A673 (cell line): Measurements from ENCODE around the gene OR1G1. TPM values are rescaled to one million over a fixed set of nuclear protein-coding genes. Genes with fewer than 3 reads are reported as not detected.

Source experiments
- BruUV-seq: library from RNA; stranded (reverse); fragments of 400-500 nt; replicated peaks from 2 replicates; lab custom pipeline; 2021; lab: Mats Ljungman, UMichigan
- CTCF ChIA-PET: fragments of 300-600 bp; sonication (Branson Sonifier 250); formaldehyde crosslinking; loops from one replicate; lab custom pipeline; 2022; ENCODE audit warnings: antibody characterized with exemption; lab: Charles Lee
- POLR2A ChIA-PET: fragments of 300-600 bp; sonication (Branson Sonifier 250); formaldehyde crosslinking; loops from one replicate; lab custom pipeline; 2022; ENCODE audit warnings: antibody characterized with exemption; ENCODE audit not compliant: low non-redundant PET; lab: Charles Lee
- DNase-seq: peaks from one replicate; pipeline ENCODE4 v3.0.0-alpha.2; 2015; ENCODE audit warnings: low spot score
- H3K27ac ChIP-seq: fragments of 200-600 bp; sonication (generic); 2 replicates; pipeline ENCODE4 v1.5.1; 2016; ENCODE audit warnings: mixed run types, low read depth, mild to moderate bottlenecking, mixed read lengths, antibody characterized with exemption, low read length; ENCODE audit not compliant: poor library complexity, severe bottlenecking
- H3K27me3 ChIP-seq: fragments of 200-600 bp; sonication (generic); replicated peaks from 2 replicates; pipeline ENCODE4 v1.6.1; 2017; ENCODE audit warnings: mixed run types, low read depth, mild to moderate bottlenecking, mixed read lengths, antibody characterized with exemption, low read length; ENCODE audit not compliant: insufficient read depth, poor library complexity
- H3K36me3 ChIP-seq: fragments of 200-600 bp; sonication (generic); 2 replicates; pipeline ENCODE4 v1.6.1; 2016; ENCODE audit warnings: mixed run types, mild to moderate bottlenecking, mixed read lengths, antibody characterized with exemption, low read length; ENCODE audit not compliant: insufficient read depth, poor library complexity, severe bottlenecking
- H3K4me1 ChIP-seq: fragments of 200-600 bp; sonication (generic); 2 replicates; pipeline ENCODE4 v1.6.1; 2017; ENCODE audit warnings: mixed run types, mild to moderate bottlenecking, mixed read lengths, antibody characterized with exemption, low read length; ENCODE audit not compliant: insufficient read depth, poor library complexity, severe bottlenecking
- H3K4me3 ChIP-seq: fragments of 200-600 bp; sonication (generic); 2 replicates; pipeline ENCODE4 v1.5.1; 2016; ENCODE audit warnings: low read depth, mixed run types, mild to moderate bottlenecking, mixed read lengths, low read length; ENCODE audit not compliant: poor library complexity, severe bottlenecking
- H3K9me3 ChIP-seq: fragments of 200-600 bp; sonication (generic); 2 replicates; pipeline ENCODE4 v1.6.1; 2016; ENCODE audit warnings: mixed run types, low read depth, mild to moderate bottlenecking, mixed read lengths, antibody characterized with exemption, low read length; ENCODE audit not compliant: poor library complexity, severe bottlenecking
- EZH2 ChIP-seq: fragments of 200-600 bp; sonication (generic); IDR thresholded peaks from 2 replicates; pipeline ENCODE4 v1.6.1; 2017; ENCODE audit warnings: borderline replicate concordance, low read depth, mild to moderate bottlenecking, mixed read lengths, antibody characterized with exemption, low read length; ENCODE audit not compliant: poor library complexity, severe bottlenecking
- intact Hi-C: fragments of 100-400 bp; cut with micrococcal nuclease; formaldehyde crosslinking; loops from one replicate; pipeline ENCODE4 v1.10.0; 2022; ENCODE audit not compliant: unreplicated experiment
- total RNA-seq: library from RNA; stranded (reverse); gene quantifications from 2 replicates; pipeline ENCODE4 v1.2.3, GENCODE V29; 2021
- TF ChIP-seq, protein P1 (sequence below): fragments of 300-800, 200-600 bp; sonication (generic); conservative IDR thresholded peaks from 2 replicates; pipeline ENCODE4 v1.5.1; 2017; ENCODE audit warnings: low read depth, mild to moderate bottlenecking, antibody characterized with exemption, low read length, moderate library complexity, mixed read lengths

The OR1G1 gene
- total RNA-seq, 1 experiment from 2014 or later = not detected

DNA sequence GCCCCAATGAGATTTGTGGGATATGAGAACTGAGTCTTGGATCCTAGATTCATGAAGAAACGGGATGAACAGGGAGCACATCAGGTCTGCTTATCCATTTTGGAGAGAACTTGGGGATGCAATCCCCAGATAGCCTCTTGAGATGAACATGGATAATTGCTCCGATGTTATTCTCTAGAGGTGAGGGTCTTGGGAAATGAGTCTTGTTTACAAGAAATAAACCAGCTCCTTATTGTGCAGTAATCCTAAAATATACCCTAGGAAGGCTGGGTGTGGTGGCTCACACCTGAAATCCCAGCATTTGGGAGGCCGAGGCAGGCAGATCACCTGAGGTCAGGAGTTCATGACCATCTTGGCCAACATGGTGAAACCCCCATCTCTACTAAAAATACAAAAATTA lies 23.0 kb downstream of the OR1G1 start, which contains the start of gene OR1D2:
TSS of gene OR1D2 (minus strand) at position 101 of the 400 bp plus-strand sequence. CDS start 11,426 bp downstream, outside the sequence.
- H3K27ac ChIP-seq = no peak within 1 kb of the TSS
- H3K27me3 ChIP-seq = peaks cover 36% of the 10 kb centered on the region
- peaks cover 4% of the 10 kb centered on the region for H3K9me3 ChIP-seq
- POLR2A ChIA-PET = no interaction called here
- no peak within 1 kb of the TSS for H3K4me3 ChIP-seq
- BruUV-seq = no TSS peak
- no peak for DNase-seq
- no peaks in the 10 kb centered on the region for H3K4me1 ChIP-seq
- TF ChIP-seq, protein P1, sequence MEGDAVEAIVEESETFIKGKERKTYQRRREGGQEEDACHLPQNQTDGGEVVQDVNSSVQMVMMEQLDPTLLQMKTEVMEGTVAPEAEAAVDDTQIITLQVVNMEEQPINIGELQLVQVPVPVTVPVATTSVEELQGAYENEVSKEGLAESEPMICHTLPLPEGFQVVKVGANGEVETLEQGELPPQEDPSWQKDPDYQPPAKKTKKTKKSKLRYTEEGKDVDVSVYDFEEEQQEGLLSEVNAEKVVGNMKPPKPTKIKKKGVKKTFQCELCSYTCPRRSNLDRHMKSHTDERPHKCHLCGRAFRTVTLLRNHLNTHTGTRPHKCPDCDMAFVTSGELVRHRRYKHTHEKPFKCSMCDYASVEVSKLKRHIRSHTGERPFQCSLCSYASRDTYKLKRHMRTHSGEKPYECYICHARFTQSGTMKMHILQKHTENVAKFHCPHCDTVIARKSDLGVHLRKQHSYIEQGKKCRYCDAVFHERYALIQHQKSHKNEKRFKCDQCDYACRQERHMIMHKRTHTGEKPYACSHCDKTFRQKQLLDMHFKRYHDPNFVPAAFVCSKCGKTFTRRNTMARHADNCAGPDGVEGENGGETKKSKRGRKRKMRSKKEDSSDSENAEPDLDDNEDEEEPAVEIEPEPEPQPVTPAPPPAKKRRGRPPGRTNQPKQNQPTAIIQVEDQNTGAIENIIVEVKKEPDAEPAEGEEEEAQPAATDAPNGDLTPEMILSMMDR = no peak
- no peak for TF ChIP-seq EZH2
- no peaks in the 10 kb centered on the region for H3K36me3 ChIP-seq
- intact Hi-C loops = no loop called here
- CTCF ChIA-PET = no interaction called here

Other genes starting within 250 kb of the OR1G1 start
- gene OR1D5, start 63.9 kb downstream of the OR1G1 start, total RNA-seq = not detected in 2 replicates
- not detected in 2 replicates for gene OR1D2, start 23.1 kb downstream of the OR1G1 start, total RNA-seq
- not detected in 2 replicates for gene OR1A2, start 70.0 kb upstream of the OR1G1 start, total RNA-seq
- not detected in 2 replicates for gene OR1A1, start 80.1 kb upstream of the OR1G1 start, total RNA-seq
- not detected in 2 replicates for gene OR3A1, start 170.8 kb upstream of the OR1G1 start, total RNA-seq